DMS 273 treated with DMSO at 0.1 percent for 48 hours (cell line): ENCODE measurements around the gene ARHGAP44.

Experiments used
- DNase-seq: peaks from one replicate; lab custom pipeline; 2025; lab: John Stamatoyannopoulos, UW

Gene ARHGAP44

DNA sequence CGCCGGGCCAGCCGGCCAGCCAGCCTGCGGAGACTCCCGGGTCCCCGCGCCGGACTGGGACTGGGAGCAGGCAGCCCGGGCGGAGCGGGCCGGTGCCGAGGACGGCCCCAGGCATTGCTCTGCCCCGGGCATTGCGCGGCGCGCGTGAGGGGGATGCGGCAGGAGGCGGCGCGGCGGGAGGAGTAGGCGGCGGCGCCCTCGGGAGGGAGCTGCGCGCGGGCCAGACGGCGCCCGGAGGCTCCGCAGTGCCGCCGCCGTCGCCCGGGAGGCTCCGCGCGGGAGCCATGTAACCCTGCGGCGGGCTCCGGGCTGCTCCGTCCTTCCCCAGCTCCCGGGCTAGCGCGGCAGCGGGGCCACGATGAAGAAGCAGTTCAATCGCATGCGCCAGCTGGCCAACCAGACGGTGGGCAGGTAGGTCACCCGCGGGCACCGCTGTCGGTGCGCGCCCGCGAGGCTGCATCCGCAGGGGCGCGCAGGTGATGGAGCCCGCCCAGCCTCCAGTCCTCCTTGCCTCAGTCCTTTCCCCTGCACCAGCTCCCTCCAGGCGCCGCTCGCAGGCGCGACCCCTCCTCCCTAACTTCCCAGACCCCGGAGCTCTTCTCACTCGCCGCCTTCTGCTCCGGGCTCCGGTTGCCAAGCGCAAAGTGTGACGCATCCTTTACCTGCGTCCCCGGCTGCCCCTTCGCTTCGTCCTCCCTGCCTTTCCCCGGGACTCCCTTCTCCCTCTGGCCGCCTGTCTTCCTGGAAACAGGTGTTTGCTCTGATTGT, at the start of gene ARHGAP44:
TSS of gene ARHGAP44 (plus strand) at position 18 of the 768 bp plus-strand sequence. CDS start at position 359, 341 bp downstream.
- no peak for DNase-seq

DNA sequence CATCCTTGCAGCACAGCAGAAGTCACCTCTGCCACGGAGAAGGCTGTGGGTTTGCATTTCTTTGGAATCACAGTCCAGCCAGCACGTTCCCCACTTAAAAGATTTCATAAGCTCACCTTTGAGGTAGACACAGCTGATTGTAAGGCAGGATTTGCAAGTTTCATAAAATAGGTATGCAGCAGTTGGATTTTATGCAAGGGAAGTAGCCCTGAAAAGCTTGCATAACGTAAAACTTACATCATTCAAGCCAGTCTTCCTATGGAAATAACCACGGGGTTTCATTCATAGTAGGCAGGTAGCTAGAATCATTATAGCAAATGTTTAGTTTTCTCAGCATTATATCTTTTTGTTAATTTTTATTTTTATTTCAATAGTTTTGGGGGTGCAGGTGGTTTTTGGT, 49.8 kb upstream of the ARHGAP44 start:
- DNase-seq = no peak

GRCh38 chr17:12743046-12743445, 46.3 kb upstream of the ARHGAP44 start:
- DNase-seq = no peak

DNA sequence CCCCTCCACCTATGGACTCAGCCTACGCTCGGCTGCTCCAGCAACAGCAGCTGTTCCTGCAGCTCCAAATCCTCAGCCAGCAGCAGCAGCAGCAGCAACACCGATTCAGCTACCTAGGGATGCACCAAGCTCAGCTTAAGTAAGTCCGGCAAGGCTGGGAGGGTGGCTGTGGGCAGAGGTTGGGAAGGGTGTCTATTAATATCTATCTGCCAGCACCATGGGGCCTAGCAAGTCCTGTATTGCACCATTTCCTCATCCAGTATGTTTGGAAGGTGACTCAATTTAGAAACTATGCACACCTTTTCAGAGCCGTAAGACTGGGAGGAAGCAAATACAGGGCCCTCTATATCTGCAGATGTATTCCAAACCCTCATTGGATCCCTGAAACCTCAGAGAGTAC, 45.0 kb upstream of the ARHGAP44 start:
- no peak for DNase-seq

DNA sequence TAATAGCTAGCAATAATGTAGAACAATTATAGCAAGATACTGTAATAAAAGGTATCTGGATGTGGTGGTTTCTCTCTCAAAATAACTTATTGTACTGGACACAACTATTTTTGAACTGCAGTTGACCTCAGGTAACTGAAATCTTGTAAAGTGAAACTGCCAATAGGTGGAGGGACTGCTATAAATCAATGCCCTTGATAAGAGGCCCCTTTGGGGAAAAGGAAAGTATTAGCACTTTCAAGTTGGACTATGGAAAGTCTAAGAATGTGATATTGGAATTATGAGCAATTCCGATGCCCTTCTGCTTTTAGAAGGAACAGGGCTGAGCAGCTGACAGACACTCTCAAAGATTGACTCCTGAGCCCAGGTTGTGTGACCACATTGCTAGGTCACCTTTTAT, 44.5 kb upstream of the ARHGAP44 start:
- no peak for DNase-seq

GRCh38 chr17:12745486-12745885, 43.8 kb upstream of the ARHGAP44 start:
- DNase-seq = no peak

DNA sequence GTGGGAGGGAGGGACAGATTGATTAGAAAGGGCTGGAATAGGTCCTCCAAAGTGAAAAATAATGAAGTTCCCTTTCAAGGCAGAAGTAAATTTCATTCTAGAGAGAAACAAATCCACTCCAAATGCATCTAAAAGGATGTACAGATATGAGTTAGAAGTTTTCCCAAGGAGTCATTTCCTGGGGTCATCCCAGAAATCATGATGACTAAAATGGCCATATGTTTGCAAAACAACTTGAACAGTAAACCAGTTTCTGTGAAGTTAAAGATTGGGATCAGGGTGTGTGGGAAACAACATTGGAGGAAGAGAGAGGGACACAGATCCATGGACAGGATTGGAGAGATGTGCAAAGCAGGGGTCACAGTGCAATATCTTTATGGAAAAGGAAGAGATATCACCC, 32.5 kb upstream of the ARHGAP44 start:
- no peak for DNase-seq

DNA sequence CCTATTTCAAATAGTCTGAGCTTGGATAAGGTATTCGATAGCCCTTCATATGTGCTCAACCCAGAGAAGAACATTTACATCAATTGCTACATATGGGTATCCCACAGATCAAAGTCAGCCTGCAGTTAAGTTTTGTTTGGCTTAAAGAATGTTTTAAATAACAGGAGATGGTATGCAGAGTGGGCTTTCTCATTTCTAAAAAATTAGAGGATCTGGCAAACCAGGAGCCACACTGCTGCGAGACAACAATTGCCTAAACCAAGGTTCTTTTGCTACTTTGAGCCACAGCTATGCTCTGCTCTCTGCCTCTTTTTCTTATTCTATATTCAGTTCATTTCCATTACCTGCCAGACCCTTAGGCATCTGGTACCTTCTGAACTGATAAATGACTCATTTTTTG, 30.2 kb upstream of the ARHGAP44 start:
- DNase-seq = no peak

DNA sequence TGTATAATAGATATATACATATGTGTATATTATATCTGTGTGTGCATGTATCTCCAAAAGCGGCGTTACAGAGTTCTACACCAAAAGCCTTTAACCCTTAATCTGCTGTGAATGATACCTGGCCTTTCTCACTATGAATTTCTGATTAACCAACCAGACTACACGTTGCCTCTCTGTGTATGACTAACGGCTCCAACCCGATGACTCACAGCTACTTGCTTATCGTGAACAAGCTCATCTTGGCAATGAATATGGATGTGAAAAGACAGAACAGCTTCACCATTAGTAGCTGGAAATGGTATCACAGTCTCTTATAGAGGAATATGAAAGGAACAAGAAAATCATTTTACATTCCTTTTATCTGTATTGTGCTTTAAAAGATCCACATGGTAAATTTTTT, 23.8 kb upstream of the ARHGAP44 start:
- no peak for DNase-seq

DNA sequence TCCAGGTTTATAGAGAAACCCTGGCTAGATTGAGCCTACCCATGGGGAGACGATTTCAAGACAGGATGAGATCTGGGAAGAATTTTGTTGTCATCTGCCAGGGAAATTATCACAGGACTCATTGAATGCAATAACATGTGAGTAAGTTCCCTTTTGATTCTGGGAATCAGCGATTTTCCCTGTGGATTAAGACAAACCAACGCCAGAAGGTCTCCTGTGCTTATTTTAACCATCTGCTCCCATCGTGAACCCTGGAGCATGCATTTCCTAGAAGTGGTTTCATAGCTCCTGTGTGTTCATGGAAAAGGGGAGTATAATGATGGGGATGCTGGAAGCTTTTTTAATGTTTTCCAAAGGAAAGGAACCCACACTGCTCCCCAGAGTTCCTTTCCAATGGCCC, 21.0 kb upstream of the ARHGAP44 start:
- peak; percentile 53 for DNase-seq

GRCh38 chr17:12769981-12770380, 19.3 kb upstream of the ARHGAP44 start:
- no peak for DNase-seq

GRCh38 chr17:12773153-12773552, 16.1 kb upstream of the ARHGAP44 start:
- no peak for DNase-seq

- DNase-seq = no peak
These were observed 220 bp upstream of the ARHGAP44 start for GRCh38 chr17:12789075-12789480.

GRCh38 chr17:12790249-12791106, 1.2 kb downstream of the ARHGAP44 start:
- peak; percentile 27 for DNase-seq

- no peak for DNase-seq
These were observed 5.7 kb downstream of the ARHGAP44 start for GRCh38 chr17:12794919-12795532.

DNA sequence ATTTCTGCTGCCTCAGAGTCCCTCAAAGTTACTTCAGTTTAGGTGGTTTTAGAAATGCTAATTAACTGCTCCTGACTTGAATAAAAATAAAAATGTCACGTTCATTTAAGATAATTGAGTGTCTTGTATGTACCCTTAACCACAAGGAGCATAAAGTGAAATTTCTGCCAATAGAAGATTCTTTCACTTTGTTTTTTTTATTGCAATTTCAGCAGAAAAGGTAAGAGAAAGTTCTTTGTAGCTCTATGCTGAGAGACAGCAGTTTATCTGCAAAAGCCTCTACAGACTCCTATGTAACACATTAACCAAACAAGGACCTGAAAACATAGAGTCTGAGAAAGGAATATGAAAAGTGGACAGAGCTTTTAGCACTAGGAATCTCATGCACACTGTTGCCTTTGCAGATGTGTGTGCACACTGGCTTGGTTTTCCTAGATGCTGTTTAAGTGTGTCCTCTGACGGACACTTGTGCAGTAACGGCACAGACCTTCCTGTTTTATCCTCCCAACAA, 11.6 kb downstream of the ARHGAP44 start:
- no peak for DNase-seq

DNA sequence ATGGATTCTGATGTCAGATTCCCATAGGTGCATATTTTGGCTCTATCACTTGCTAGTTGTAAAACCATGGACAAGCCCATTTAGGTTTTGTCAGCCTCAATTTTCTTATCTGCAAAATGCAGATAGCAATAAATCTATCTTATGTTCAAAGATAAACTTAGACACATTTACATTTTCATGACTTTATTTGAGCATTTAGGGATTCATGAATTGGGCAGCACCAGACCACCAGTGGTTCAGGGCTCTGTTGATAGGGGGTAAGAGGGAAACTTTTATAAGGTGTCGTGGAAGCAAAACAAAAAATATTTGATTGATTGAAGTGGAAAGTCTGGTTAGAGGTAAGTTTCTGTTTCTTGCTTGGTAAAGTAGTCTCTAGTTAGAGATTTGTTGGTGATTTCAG, 17.3 kb downstream of the ARHGAP44 start:
- no peak for DNase-seq

- no peak for DNase-seq
These were observed 19.4 kb downstream of the ARHGAP44 start for GRCh38 chr17:12808723-12809122.

GRCh38 chr17:12812877-12813276, 23.6 kb downstream of the ARHGAP44 start:
- no peak for DNase-seq

GRCh38 chr17:12813664-12814063, 24.4 kb downstream of the ARHGAP44 start:
- no peak for DNase-seq

- DNase-seq = no peak
These were observed 25.4 kb downstream of the ARHGAP44 start for GRCh38 chr17:12814718-12815117.

- DNase-seq = no peak
These were observed 26.4 kb downstream of the ARHGAP44 start for GRCh38 chr17:12815642-12816141.
